G401 (cell line): ENCODE measurements around the gene KRT24. TPM values are rescaled to one million over a fixed set of nuclear protein-coding genes. Genes with fewer than 3 reads are reported as not detected.

ENCODE experiments used
- DNase-seq: peaks from one replicate; pipeline ENCODE4 v3.0.0-alpha.2; 2015; ENCODE audit warnings: low spot score
- in situ Hi-C: cut with HindIII; loops from 2 replicates; pipeline ENCODE4 v1.10.0; 2016; ENCODE audit warnings: low sequenced_read_pairs, mixed read lengths
- total RNA-seq: library from RNA; depleted of rRNA; stranded (reverse); fragments of >200 nt; shearing (Covaris generic); gene quantifications from 2 replicates; pipeline ENCODE4 v1.2.3, GENCODE V29; 2014

Gene KRT24
- total RNA-seq, 1 experiment from 2014 or later: not detected

GRCh38 chr17:40697297-40697696, 6.3 kb downstream of the KRT24 start:
- no peak for DNase-seq

GRCh38 chr17:40696651-40697072, 6.9 kb downstream of the KRT24 start:
- DNase-seq: no peak
- in situ Hi-C loops: no loop called here

More at GRCh38 chr17:40697297-40697696, 6.3 kb downstream of the KRT24 start:
- in situ Hi-C loops: no loop called here

GRCh38 chr17:40695874-40696472, 7.6 kb downstream of the KRT24 start:
- no peak for DNase-seq
- in situ Hi-C loops: no loop called here

GRCh38 chr17:40694584-40694983, 9.0 kb downstream of the KRT24 start:
- DNase-seq: no peak
- in situ Hi-C loops: no loop called here

GRCh38 chr17:40687106-40687505, 16.4 kb downstream of the KRT24 start:
- no peak for DNase-seq
- in situ Hi-C loops: no loop called here

- in situ Hi-C loops: no loop called here
Observed at GRCh38 chr17:40686192-40686591, 17.4 kb downstream of the KRT24 start.

GRCh38 chr17:40680998-40681397, 22.6 kb downstream of the KRT24 start:
- DNase-seq: no peak
- in situ Hi-C loops: no loop called here

More at GRCh38 chr17:40686192-40686591, 17.4 kb downstream of the KRT24 start:
- DNase-seq: peak; percentile 73

GRCh38 chr17:40679523-40679907, 24.0 kb downstream of the KRT24 start:
- in situ Hi-C loops: no loop called here
- no peak for DNase-seq

- DNase-seq: no peak
- in situ Hi-C loops: no loop called here
Observed at GRCh38 chr17:40678902-40679522, 24.5 kb downstream of the KRT24 start.

- DNase-seq: no peak
- in situ Hi-C loops: no loop called here
Observed at GRCh38 chr17:40675905-40676304, 27.6 kb downstream of the KRT24 start.

GRCh38 chr17:40672654-40673053, 30.9 kb downstream of the KRT24 start:
- in situ Hi-C loops: no loop called here
- no peak for DNase-seq

GRCh38 chr17:40671282-40671681, 32.3 kb downstream of the KRT24 start:
- peak; percentile 92 for DNase-seq
- in situ Hi-C loops: no loop called here

GRCh38 chr17:40666331-40666730, 37.2 kb downstream of the KRT24 start:
- DNase-seq: no peak
- in situ Hi-C loops: no loop called here

GRCh38 chr17:40664582-40665333, 38.8 kb downstream of the KRT24 start, which contains the start of gene KRT222:
TSS of gene KRT222 (minus strand) at chr17:40665177. CDS start at chr17:40665099, 78 bp downstream.
- peak; percentile 74 for DNase-seq
- in situ Hi-C loops: no loop called here

GRCh38 chr17:40663252-40663651, 40.3 kb downstream of the KRT24 start:
- in situ Hi-C loops: no loop called here
- DNase-seq: peak; percentile 53

- in situ Hi-C loops: no loop called here
- no peak for DNase-seq
Observed at GRCh38 chr17:40659911-40660310, 43.6 kb downstream of the KRT24 start.

- in situ Hi-C loops: no loop called here
- DNase-seq: no peak
Observed at GRCh38 chr17:40658396-40658795, 45.2 kb downstream of the KRT24 start.

- in situ Hi-C loops: no loop called here
- DNase-seq: no peak
Observed at GRCh38 chr17:40651939-40652338, 51.6 kb downstream of the KRT24 start.

GRCh38 chr17:40648384-40648968, 55.1 kb downstream of the KRT24 start:
- no peak for DNase-seq
- in situ Hi-C loops: no loop called here
